DLD1 (cell line): ENCODE results near the gene NID1.
"Not testable (repeated sequence)": the region's sequence is repeated elsewhere in the genome, so short reads cannot be mapped to it uniquely, and the experiment has no call there.

Experiments
- in situ Hi-C: cut with HindIII; loops from 2 replicates; pipeline ENCODE4 v1.10.0; 2017; ENCODE audit warnings: low sequenced_read_pairs

NID1 gene

GRCh38 chr1:236064674-236065508, at the start of gene NID1:
Gene NID1 (minus strand): TSS chr1:236065090. CDS start chr1:236065079, 11 bp downstream.
- in situ Hi-C loops = no loop called here

- in situ Hi-C loops = no loop called here
Measured at GRCh38 chr1:236114076-236114747, 49.3 kb upstream of the NID1 start.

- in situ Hi-C loops = no loop called here
Measured at GRCh38 chr1:236113324-236114032, 48.6 kb upstream of the NID1 start.

GRCh38 chr1:236112332-236112627, 47.4 kb upstream of the NID1 start:
- in situ Hi-C loops = no loop called here

- in situ Hi-C loops = no loop called here
Measured at GRCh38 chr1:236111527-236112331, 46.8 kb upstream of the NID1 start.

GRCh38 chr1:236110137-236110536, 45.2 kb upstream of the NID1 start:
- in situ Hi-C loops = no loop called here

- in situ Hi-C loops = no loop called here
Measured at GRCh38 chr1:236108027-236108648, 43.2 kb upstream of the NID1 start.

GRCh38 chr1:236107121-236107907, 42.4 kb upstream of the NID1 start:
- in situ Hi-C loops = no loop called here

GRCh38 chr1:236103646-236104218, 38.8 kb upstream of the NID1 start:
- in situ Hi-C loops = no loop called here

GRCh38 chr1:236103059-236103458, 38.2 kb upstream of the NID1 start:
- in situ Hi-C loops = no loop called here

- in situ Hi-C loops = no loop called here
Measured at GRCh38 chr1:236102611-236103010, 37.7 kb upstream of the NID1 start.

GRCh38 chr1:236101233-236102200, 36.6 kb upstream of the NID1 start:
- in situ Hi-C loops = no loop called here

- in situ Hi-C loops = no loop called here
Measured at GRCh38 chr1:236100799-236101198, 35.9 kb upstream of the NID1 start.

GRCh38 chr1:236099355-236099974, 34.6 kb upstream of the NID1 start:
- in situ Hi-C loops = no loop called here

- in situ Hi-C loops = no loop called here
Measured at GRCh38 chr1:236098267-236098666, 33.4 kb upstream of the NID1 start.

- in situ Hi-C loops = not testable (repeated sequence)
Measured at GRCh38 chr1:236096660-236097482, 32.0 kb upstream of the NID1 start.
